MV-4-11 (cell line): ENCODE measurements around the gene LACTB.

Experiments
- DNase-seq: peaks from one replicate; lab custom pipeline; 2025; lab: John Stamatoyannopoulos, UW

Gene LACTB

DNA sequence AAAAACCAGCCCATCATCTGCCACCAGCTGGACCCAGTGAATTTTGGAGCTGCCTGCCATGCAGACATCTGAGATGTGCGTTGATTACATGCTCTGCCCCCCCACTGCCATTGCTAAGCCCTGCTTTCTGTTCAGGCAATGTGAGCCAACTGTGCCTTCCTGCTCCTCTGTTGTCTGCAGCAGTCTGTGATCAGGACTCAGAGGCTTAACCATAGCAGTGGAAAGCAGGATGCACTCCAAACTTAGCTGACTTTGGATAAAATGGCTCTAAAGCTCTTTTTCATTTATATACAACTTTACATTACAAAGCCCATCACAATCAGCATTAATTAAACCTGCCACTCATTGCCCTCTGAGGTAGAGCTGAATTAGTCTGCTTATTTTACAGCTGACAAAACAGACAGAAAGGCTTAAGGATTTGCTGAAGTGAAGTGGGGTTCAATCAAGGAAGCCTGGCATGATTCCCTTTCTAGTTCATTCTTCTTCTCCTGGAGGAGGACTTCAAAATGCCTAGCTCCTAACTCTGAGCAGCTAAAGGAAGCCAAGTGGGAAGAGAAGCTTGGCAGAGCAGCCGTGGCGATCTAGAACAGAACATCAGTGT lies 51.3 kb downstream of the LACTB start:
- DNase-seq = no peak

DNA sequence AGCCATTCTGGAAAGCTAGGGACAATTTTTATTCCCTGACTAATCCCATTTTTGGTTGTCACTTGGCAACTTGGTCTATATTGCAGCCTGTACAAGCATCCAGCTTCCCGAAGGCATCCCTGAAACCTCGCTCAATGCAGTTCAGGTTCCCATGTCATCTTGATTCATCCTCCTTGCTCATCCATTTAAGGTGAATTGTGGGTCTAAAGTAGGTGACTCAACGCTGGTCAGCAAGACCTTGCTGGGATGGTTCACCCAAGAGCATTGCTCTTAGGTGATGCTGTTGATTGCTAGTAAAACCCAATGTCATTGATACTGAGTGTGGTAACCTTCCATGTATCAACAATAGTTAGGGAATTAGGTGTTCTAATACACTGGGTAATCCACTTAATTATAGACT lies 54.6 kb downstream of the LACTB start:
- DNase-seq = no peak

DNA sequence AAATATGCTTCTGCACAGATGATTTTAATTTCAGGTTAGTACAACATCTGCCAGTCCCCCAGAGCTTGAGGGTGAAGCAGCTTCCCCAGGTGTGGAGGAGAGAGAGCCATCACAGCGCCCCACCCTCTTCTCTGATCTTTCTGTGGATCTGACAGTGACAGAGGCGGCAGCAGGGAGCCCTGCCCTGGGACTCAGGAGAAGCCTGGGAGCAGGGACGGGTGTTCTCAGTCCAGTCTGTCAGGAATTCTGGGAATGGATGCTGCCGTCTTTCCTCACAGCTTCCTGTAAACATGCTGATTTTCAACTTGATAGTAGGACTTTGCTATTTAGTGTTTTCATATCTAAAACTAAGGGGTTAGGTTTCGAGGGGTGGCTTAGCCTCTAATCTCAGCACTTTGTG lies 56.4 kb downstream of the LACTB start:
- DNase-seq = no peak

DNA sequence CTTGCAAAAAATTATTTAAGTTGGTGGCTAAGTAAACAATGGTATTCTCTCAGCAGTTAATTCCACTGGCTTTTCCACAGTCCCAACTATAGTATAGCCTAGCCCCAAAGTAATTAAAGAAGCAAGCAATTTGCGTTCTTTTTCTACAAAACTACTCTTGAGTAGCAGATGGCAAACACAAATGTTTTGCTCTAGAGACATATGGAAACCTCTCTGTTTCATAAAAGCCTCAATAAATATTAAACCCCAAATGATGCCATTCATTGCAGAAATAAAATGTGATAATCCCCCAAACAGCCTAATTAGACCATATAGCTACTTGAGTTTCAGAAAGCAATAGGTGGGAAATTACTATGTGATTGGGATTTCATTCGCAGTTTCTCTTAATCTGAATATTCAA lies 59.1 kb downstream of the LACTB start:
- DNase-seq = no peak

DNA sequence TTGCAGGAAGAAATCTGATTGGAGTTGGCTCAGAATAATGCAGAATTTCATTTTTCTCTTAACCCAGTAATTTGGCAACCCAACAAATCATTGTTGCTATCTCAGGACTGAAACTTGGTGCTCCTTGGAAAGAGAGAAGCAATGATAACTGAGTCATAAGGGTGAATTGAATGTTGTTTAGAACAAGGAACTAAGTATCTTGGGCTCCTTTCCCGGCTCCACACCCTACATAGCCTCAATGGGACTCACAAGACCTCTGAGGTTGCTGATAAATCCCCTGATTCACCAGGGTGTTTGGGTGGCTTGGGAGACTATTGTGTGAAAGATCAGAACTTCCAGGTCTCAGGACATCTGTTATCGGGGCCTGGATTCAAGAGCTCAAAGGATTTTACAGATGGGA lies 60.0 kb downstream of the LACTB start:
- DNase-seq = peak; percentile 24

DNA sequence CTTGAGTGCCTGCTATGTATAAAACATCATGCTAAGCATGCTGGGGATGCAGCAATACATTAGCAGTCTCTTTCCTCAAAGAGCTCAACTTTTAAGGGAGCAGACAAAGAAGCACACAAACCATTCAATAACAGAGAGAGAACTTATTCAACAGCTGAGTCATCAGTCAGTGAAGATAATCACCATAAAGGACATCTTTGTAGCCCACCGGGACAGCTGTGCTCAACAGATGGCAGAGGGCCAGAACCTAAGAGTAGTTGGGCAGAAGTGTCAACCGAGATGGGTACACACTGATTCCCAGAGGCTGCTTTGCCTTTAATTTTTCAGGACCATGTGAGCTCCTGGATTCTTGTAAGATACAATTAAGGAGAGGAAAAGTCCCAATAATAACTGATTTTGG lies 63.5 kb downstream of the LACTB start:
- DNase-seq = no peak

DNA sequence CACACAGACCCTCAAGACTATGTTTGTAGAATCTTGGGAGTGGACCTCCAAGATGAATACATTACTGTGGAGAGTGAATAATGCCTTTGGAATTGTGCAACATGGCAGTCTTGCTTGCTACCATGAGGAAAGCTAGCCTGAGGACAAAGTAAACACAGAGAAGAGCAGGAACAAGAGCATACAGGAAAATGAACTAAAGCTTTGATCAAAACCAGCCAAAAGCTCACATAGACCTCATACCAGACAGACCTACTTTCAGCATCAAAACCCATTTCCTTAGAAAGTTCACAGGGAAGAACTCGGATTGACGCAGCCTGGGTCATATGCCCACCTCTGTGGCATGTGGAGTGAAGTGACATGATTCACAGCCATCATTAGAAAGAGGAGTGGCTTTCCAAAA lies 64.4 kb downstream of the LACTB start:
- DNase-seq = no peak

DNA sequence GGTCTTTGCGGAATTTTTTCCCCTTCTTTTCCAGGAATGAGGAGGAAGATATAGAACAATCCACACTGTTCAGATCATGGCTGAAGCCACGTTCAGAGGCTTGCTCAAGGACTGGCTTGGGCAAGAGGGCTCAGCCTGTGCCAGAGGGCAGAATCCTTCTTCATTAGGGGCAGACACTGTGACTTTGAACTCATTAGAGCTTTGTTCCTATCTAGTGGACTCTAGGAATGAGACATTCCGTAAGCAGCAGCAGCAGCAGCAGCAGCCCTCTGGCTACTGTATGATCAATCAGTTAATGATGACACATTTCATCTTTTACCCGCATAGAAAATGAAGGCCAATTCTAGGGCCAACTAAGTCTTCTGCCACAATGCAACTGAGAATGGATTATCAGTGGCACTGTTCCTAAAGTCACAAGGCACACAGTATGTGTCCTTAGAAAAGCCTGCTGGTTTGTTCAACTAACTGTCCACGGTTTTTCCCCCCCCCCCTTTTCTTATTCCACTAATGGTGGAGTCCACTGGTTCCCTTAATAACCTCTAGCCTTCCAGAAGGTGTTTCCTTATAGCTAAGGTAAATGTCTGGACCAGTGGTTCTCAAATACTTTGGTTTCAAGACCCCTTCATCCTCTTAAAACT lies 66.0 kb downstream of the LACTB start:
- no peak for DNase-seq

DNA sequence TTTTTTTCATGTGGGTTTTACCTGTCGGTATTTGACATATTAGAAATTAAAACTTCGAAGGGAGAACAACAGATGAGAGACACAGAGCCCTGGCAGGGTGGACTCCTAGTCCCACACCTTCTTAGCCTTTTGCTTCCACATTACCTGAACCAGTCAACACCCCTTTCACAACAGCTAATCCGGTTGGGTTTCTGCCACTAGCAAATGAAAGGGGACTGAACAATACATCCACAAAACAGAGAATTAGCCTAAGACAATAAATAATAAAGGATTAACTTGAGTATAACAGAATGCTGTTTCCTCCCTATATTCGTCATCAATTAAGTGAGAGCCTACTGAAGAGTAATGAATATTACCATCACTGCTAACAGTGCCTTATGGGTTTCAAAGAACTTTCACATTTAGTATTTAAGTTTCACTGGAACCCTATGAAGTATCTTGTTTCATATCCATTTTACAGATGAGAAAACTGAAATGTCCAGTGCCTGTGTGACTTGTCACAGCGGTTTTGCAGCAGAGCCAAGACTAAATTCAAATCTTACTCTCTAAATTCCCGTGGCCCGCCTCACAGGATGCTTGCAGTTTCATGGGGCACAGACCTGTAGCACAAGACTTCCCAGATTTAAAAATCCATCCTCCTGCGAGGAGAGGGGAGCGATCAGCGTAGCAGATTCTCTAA lies 66.7 kb downstream of the LACTB start:
- DNase-seq = no peak

DNA sequence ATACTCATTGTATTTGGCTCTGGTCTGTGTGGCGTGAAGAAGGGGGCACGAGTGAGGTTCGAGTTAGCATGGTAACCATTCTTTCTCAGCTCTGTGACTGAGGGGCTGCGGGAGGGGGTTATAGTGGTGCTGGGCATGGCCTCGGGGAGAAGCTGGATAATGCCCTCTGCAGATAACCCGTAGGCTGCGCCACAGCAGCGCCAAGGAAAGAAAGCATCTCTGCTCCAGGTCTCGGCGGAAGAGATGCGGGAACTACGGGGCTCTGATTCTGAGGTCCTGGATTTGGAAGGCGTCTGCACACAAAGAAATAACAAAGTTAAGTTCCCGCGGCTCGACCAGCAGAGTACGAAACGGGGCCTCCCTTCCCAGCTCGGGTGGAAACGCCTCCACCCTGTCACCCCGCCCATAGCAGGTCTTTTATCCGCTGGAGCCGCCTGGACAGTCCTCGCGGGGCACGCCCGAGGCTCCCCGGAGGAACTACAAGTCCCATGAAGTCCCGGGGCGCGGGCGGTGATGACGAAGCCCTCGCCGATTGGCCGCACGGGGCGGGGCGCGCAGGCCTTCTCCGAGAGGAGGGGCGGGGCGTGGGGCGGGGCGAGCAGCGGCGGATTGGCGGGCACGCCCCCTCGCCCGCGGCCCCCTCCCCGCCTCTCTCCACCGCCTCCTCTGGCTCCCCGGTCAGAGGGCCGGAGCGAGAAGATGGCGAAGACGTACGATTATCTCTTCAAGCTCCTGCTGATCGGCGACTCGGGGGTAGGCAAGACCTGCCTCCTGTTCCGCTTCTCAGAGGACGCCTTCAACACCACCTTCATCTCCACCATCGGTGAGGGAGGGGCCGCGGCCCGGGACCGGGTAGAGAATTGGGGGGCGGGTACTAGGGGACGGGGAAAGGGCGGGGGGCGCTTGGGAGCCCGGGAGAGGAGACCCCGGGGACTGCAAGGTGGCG lies 67.5 kb downstream of the LACTB start, which contains the start of gene RAB8B:
RAB8B (plus strand) TSS at position 681 of the 946 bp plus-strand sequence; CDS start at position 700, 19 bp downstream.
- peak; percentile 90 for DNase-seq

DNA sequence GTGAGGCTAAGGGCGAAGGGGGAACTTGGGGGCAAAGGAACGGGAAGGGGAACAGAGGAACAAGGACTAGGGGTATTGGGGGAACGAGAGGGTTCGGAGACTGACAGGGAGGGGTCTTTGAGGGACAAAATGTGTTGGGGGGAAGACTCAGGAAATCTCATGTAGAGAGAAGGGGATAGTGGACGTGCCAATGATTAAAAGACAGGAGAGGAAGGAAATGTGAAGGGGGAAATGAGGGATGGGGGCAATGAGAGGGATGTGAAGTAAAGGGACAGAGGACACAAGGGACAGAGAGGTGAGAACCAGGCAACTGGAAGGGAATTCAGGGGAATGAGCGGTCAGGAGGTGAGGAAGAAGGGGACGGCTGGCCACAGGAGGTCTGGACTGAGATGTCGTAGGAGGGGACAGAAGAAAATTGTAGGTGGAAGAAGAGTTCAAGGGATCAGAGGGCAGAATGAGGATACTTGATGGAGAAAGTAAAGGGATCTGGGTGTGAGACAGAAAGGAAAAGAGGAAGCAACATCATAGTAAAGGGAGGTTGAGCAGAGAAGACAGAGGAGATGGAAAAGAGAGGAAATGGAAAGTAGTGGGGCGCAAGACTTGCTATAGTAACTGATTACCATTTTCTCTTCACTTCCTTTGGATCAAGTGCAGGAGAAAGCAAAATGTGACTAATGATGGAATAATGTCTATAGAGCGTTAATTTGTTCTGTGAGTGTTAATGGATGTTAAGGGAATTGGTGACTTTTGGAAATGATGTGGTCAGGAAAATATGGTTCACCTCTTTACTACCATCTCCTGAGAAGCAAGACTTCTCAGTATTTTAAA lies 68.5 kb downstream of the LACTB start:
- peak; percentile 76 for DNase-seq

DNA sequence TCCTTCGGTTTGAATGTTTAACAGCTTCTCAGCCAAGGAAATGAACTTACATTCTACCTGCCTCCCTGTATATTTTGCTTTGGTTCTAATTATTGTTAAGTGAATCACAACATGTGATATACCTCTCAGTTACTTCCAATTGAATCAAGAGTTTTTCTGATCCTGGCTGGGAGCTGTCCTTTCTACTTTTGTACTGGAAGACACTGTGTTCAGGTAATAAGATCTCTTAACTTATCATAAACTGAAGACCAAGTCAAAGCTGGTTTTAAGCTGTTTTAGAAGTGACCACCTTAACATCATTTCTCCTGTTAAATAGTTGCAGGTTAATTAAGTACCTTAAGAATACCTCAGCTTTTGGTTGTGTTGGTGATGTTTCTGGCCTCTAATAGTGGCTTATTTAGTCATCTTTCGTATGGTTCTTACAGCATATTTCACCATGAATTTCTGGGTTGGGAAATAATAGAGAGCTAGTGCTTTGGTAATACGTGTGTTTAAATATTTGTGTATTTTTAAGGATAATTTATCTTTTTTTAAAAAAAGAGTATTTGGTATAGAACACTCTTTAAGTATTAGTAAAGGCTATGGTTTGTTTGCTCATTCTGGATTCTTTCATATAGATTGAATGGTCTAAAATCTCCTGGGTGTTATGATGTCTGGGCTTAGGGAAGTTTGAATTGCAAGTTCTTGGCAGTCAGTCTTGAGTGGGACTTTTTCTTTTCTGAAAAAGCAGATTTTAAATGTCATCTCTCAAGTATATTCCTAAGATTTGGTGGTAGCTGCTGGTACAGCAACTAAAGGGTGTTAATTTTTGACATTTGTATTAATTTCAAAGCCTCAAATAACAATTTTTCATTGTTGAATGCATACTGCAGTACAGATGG lies 69.3 kb downstream of the LACTB start:
- no peak for DNase-seq
